M059J (cell line): ENCODE data around the gene TIMP2. TPM values are rescaled to one million over a fixed set of nuclear protein-coding genes. Genes with fewer than 3 reads are reported as not detected.
A peak's percentile ranks its signal among the peaks of the same experiment; 100 is the strongest.
"Not testable (repeated sequence)": the region's sequence is repeated elsewhere in the genome, so short reads cannot be mapped to it uniquely, and the experiment has no call there.

Source experiments
- DNase-seq: peaks from one replicate; pipeline ENCODE4 v3.0.0-alpha.2; 2012; ENCODE audit warnings: low read depth
- total RNA-seq: library from RNA; depleted of rRNA; stranded (reverse); fragments of >200 nt; shearing (Covaris generic); gene quantifications from 2 replicates; pipeline ENCODE4 v1.2.3, GENCODE V29; 2014

TIMP2 gene
- total RNA-seq, 1 experiment from 2014 or later: 289 TPM

GRCh38 chr17:78933025-78933958 lies 8.1 kb upstream of the TIMP2 start:
- peak; percentile 96 for DNase-seq

GRCh38 chr17:78929908-78930775 lies 5.0 kb upstream of the TIMP2 start:
- DNase-seq: no peak

- peak; percentile 74 for DNase-seq
Measured at GRCh38 chr17:78925662-78926555, 722 bp upstream of the TIMP2 start.

- DNase-seq: peak; percentile 51
Measured at GRCh38 chr17:78924481-78925151, 571 bp downstream of the TIMP2 start.

GRCh38 chr17:78923660-78924453 lies 1.3 kb downstream of the TIMP2 start:
- peak; percentile 28 for DNase-seq

GRCh38 chr17:78922816-78923498 lies 2.2 kb downstream of the TIMP2 start:
- no peak for DNase-seq

- DNase-seq: no peak
Measured at GRCh38 chr17:78921437-78921971, 3.7 kb downstream of the TIMP2 start.

GRCh38 chr17:78920528-78920927 lies 4.7 kb downstream of the TIMP2 start:
- DNase-seq: no peak

GRCh38 chr17:78919861-78920450 lies 5.2 kb downstream of the TIMP2 start:
- DNase-seq: no peak

GRCh38 chr17:78918979-78919378 lies 6.2 kb downstream of the TIMP2 start:
- DNase-seq: no peak

GRCh38 chr17:78917451-78918275 lies 7.5 kb downstream of the TIMP2 start:
- DNase-seq: no peak

- DNase-seq: peak; percentile 82
Measured at GRCh38 chr17:78915872-78916632, 9.1 kb downstream of the TIMP2 start.

- no peak for DNase-seq
Measured at GRCh38 chr17:78913115-78913514, 12.1 kb downstream of the TIMP2 start.

- no peak for DNase-seq
Measured at GRCh38 chr17:78912082-78912481, 13.1 kb downstream of the TIMP2 start.

GRCh38 chr17:78911543-78911942 lies 13.6 kb downstream of the TIMP2 start:
- not testable (repeated sequence) for DNase-seq

- no peak for DNase-seq
Measured at GRCh38 chr17:78910497-78911284, 14.5 kb downstream of the TIMP2 start.
